CD4-positive, alpha-beta T cell treated with Interleukin-2 at 100 ng/mL for 4 hours (primary cell): ENCODE results near the gene CSF1.

Source experiments
- DNase-seq: peaks from one replicate; pipeline ENCODE4 v3.0.0-alpha.2; 2020; ENCODE audit warnings: low spot score

The CSF1 gene

DNA sequence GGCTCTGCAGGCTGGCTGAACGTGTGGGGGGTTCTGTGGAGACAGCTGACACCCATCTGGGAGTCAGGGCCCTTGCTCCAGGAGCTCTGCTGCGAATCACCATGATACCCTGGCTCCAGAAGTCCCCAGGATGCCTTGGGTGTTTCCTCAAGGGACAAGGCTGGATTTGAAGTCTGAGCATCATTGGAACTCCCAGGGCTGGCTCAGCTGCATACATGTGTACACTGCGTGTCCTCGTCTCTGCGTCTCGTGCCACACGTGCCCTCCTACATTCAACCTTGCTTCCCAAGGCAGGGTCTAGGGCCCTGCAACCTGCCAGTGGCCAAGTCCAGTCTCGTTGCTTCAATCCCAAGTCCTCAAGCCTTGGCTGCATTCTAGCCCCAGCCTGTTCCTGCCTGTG, 11.7 kb downstream of the CSF1 start:
- no peak for DNase-seq

DNA sequence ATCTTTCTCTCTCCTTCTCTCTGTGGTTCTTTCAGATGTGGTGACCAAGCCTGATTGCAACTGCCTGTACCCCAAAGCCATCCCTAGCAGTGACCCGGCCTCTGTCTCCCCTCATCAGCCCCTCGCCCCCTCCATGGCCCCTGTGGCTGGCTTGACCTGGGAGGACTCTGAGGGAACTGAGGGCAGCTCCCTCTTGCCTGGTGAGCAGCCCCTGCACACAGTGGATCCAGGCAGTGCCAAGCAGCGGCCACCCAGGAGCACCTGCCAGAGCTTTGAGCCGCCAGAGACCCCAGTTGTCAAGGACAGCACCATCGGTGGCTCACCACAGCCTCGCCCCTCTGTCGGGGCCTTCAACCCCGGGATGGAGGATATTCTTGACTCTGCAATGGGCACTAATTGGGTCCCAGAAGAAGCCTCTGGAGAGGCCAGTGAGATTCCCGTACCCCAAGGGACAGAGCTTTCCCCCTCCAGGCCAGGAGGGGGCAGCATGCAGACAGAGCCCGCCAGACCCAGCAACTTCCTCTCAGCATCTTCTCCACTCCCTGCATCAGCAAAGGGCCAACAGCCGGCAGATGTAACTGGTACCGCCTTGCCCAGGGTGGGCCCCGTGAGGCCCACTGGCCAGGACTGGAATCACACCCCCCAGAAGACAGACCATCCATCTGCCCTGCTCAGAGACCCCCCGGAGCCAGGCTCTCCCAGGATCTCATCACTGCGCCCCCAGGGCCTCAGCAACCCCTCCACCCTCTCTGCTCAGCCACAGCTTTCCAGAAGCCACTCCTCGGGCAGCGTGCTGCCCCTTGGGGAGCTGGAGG, 12.7 kb downstream of the CSF1 start:
- no peak for DNase-seq

DNA sequence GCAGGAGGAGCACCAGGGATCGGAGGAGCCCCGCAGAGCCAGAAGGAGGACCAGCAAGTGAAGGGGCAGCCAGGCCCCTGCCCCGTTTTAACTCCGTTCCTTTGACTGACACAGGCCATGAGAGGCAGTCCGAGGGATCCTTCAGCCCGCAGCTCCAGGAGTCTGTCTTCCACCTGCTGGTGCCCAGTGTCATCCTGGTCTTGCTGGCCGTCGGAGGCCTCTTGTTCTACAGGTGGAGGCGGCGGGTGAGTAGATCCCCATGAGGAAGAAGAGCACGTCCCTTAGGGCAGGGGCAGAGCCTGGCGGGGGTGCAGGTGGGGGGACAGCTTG, 13.3 kb downstream of the CSF1 start:
- DNase-seq, result no peak

DNA sequence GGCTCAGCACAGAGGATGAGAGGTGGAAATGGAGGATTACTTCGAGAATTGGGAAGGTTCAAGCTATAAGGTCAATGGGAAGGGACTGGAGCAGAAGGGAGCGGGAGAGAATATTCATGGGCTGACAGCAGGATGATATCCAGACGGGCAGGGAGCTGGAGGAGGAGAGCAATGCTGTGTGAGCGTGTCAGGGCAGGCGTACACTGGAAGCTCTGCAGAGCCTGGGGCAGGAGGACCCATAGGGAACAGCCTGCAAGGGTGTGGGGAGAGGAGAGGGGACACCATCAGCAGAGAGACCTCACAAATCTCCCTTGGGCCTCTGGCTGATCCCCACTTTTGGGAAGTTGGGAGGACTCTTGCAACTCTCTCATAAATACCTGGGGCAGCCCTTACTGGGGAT, 13.7 kb downstream of the CSF1 start:
- no peak for DNase-seq

DNA sequence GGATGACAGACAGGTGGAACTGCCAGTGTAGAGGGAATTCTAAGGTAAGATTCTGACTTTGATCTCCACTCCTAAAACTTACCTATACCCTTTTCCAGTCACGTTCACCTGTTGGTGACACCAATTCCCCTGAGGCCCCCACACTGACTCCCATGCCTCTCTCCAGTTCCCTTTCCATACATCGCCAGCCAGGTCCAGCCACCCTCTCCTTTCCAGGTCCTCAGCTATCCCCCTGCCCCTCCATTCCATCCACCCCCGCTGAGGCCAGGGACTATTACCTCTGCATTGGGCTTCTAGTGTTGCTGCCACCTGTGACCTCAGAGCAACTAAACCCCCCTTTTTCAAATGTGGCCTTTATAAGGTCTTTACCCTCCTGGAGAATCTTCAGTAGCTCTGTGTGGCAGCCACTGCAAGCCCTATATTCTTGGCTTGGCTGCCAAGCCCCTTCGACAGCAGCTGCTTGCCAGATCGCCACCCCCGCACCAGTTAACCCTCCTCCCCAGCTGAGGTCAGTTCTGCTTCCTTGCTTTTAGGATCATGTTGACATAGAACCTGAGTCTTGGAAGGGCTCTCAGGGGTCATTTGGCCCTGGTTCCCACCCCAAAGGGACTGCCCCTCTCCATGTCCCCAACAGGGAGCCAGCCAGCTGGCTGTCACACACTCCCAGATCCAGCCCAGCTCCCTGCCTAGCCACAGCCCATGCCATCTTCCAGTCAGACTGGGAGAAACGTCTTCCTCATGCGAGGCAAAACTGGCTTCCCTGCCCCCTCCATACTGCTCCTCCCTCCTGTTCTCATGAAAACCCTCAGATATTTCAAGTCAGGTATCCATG, 14.7 kb downstream of the CSF1 start:
- no peak for DNase-seq

DNA sequence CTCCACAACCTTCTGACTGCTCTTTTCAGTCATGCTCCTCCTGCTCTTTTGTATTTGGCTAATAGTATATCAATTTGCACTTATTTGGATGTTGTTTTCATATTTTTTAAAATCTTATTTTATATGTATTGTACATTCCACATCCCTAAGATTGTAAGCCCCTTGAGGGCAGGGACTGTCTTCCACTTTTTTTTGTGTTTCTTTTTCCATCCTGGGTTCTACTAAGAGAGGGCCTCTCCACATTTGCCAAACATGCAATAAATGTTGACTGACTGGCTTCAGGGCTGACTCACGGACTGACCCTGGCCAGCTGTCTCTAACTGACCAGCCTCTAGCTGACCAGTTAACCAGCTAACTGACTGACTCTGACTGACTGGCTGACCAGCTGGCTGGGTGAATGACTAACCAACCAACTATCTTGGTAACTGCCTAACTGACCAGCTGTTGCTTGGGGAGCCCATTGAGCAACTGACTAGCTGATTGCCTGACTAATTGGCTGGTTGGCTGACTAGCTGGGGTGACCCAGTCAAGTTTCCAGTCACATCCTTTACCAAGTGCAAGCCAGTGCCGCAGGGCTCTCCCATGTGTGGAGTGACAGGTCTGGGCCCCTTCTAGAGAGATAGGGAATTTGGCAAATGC, 16.1 kb downstream of the CSF1 start:
- no peak for DNase-seq

DNA sequence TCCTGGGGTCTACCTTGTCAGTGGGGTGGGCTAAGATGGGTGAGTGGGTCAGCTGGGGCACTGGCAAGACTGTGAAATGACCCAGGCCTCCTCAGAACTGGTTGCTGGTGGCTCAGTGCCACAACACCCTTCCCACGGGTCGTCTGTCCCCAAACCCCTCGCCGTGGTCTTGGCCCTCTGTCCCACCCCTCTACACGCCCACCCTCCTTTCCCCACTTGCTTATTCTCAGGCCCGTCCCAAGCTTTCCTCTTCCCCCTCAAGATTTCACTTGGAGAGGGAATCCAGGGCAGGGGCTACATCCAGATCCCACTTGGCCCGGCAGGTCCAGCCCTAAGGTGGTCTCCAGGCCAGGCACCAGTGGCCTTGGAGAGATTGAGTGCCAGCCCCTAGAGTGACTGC, 16.7 kb downstream of the CSF1 start:
- DNase-seq, result no peak

DNA sequence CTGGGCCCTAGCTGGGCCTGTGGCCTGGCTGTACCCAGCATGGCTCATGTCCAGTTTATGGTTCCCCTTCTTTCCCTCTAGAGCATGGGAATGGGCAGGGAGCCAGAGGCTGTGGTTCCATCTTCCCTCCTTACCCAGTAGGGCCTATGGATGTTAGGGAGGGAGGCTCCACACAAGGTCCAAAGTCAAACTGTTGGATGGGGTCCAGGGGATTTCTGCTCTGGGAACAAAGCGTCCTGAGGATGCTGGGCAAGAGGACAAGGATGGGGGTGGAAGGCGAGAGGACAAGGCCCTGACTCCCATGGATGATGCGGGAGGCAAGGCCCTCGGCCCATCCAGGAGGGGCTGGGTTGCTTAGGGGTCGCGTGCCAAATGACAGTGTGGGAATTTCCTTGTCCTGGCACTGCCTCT, 17.3 kb downstream of the CSF1 start:
- DNase-seq, result no peak

DNA sequence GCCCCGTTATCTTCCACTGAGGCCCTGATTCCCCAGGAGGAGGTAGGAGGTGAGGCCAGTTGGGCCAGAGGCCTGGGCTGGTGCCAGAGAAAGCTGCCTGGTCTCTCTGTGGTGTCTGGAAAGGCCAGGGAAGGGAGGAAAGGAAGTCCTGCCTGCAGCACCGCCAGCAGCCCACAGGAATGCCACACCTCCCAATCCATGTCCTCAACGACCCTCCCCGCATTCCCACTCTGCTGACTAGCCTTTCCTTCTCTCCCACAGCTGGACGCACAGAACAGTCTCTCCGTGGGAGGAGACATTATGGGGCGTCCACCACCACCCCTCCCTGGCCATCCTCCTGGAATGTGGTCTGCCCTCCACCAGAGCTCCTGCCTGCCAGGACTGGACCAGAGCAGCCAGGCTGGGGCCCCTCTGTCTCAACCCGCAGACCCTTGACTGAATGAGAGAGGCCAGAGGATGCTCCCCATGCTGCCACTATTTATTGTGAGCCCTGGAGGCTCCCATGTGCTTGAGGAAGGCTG, 18.0 kb downstream of the CSF1 start:
- no peak for DNase-seq

DNA sequence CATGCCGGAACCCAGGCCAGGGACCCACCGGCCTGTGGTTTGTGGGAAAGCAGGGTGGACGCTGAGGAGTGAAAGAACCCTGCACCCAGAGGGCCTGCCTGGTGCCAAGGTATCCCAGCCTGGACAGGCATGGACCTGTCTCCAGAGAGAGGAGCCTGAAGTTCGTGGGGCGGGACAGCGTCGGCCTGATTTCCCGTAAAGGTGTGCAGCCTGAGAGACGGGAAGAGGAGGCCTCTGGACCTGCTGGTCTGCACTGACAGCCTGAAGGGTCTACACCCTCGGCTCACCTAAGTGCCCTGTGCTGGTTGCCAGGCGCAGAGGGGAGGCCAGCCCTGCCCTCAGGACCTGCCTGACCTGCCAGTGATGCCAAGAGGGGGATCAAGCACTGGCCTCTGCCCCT, 18.5 kb downstream of the CSF1 start:
- no peak for DNase-seq

DNA sequence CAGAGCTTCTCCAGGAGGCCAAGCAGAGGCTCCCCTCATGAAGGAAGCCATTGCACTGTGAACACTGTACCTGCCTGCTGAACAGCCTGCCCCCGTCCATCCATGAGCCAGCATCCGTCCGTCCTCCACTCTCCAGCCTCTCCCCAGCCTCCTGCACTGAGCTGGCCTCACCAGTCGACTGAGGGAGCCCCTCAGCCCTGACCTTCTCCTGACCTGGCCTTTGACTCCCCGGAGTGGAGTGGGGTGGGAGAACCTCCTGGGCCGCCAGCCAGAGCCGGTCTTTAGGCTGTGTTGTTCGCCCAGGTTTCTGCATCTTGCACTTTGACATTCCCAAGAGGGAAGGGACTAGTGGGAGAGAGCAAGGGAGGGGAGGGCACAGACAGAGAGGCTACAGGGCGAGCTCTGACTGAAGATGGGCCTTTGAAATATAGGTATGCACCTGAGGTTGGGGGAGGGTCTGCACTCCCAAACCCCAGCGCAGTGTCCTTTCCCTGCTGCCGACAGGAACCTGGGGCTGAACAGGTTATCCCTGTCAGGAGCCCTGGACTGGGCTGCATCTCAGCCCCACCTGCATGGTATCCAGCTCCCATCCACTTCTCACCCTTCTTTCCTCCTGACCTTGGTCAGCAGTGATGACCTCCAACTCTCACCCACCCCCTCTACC, 19.1 kb downstream of the CSF1 start:
- no peak for DNase-seq

DNA sequence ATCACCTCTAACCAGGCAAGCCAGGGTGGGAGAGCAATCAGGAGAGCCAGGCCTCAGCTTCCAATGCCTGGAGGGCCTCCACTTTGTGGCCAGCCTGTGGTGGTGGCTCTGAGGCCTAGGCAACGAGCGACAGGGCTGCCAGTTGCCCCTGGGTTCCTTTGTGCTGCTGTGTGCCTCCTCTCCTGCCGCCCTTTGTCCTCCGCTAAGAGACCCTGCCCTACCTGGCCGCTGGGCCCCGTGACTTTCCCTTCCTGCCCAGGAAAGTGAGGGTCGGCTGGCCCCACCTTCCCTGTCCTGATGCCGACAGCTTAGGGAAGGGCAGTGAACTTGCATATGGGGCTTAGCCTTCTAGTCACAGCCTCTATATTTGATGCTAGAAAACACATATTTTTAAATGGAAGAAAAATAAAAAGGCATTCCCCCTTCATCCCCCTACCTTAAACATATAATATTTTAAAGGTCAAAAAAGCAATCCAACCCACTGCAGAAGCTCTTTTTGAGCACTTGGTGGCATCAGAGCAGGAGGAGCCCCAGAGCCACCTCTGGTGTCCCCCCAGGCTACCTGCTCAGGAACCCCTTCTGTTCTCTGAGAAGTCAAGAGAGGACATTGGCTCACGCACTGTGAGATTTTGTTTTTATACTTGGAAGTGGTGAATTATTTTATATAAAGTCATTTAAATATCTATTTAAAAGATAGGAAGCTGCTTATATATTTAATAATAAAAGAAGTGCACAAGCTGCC, 19.8 kb downstream of the CSF1 start:
- DNase-seq, result no peak

DNA sequence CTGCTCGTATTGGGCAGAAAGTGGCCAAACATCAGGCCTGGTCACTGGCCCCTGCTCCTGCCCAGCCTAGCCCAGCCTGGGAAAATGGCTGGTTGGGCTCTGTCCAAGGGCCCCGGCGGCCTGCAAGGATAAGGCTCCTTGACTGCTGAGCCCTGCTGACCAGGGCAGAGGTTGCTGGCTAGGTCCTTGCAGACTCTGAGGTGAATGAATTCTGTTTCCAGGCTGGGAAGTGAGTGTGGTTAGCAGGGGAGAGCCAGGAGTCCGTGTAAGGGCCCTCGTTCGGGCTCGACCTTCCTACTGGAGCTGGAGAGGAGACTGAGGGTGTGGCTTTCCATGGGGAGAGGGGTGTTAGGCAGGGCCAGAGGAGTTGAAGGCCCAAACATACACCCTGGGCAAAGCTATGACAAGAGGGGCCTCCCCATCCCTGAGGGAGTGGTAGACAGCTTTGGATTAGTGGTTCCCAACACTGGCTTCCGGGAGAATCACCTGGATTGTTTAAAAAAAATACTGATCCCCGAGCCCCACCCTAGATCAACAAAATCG, 20.6 kb downstream of the CSF1 start:
- no peak for DNase-seq

DNA sequence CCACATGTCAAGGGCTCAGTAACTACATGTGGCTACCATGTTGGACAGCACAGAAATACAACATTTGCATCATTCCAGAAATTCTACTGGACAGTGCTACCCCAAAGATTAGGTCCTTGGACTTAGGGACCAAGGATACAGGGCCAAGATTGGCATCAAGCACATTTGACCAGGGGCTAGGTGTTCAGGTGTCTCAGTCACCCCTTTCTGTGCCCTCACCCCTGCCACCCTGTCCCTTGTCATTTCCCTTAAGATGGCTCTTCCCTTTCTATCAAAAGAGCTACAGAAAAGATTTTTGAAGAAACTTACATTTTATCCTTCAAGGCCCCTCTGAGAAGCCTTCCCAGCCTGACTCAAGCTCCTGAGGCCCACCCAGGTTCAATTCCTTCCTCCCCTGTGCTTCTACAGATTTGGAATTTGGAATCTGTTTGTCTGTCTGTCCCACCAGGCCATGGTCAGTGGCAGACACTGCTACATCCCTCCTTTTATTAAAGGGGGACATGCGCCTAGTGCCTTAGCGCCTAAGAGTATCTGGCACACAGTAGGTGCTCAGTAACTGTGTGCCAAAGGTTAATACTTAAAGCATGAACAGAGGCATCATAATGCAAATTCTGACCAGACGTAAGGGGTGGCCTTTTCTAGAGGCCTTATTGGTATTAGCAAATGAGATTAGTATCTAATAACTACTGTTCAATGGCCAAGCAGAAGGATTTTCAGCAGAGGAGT, 21.4 kb downstream of the CSF1 start:
- DNase-seq, result no peak

DNA sequence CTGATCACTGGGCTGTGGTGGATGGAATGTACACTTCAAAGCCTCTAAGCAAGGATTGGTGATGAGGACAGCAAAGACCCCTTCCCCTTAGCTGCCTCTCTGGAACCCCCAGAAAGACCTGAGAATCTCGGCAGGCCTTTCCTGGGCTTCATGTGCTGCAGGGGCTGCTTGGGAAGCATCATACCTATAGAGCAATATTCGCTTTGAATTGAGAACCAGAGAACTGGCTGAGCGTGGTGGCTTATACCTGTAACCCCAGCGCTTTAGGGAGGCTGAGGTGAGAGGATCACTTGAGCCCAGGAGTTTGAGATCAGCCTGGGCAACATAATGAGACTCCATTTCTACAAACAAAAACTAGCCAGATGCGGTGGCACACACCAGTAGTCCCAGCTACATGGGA, 22.0 kb downstream of the CSF1 start:
- no peak for DNase-seq

DNA sequence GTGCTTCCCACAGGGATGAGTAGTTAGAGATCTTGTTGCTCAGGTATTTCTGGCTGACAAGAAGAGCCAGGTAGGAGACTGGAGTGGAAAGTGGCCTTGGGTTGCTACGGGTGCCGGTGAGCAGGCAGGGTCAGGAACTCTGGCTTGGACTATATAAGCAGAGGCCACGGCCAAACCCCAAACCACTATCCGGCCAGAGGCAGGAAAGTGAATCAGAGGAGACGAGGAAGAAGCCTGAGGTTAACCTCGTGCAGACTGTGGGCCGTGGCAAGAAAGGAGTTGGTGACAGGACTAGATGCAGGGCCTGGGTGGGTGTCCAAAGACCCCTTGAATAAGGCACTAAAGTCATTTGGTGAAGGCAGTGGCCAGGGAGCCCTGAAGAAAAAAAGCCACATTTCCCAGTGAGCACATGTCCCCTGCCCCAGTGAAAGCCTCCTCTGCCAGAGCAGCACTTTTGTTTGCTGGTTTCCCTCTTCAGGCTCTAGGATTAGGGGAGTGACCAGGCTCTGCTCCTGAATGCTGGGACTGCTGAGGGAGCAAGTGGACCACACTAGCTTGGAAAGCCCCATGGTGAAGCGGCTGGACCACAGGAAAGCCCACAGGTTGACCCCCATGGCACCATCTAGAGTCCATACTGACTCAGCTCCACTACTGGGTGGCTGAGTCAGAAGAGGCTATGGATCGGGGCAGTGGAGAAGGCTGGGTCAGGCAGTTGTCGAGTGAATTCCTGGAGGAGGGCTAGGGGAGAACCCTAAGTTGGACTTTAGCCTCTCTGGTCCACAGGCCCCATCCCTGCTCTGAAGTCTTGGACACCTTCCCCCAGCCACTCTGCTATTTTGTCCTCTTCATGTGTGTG, 23.4 kb downstream of the CSF1 start:
- no peak for DNase-seq

DNA sequence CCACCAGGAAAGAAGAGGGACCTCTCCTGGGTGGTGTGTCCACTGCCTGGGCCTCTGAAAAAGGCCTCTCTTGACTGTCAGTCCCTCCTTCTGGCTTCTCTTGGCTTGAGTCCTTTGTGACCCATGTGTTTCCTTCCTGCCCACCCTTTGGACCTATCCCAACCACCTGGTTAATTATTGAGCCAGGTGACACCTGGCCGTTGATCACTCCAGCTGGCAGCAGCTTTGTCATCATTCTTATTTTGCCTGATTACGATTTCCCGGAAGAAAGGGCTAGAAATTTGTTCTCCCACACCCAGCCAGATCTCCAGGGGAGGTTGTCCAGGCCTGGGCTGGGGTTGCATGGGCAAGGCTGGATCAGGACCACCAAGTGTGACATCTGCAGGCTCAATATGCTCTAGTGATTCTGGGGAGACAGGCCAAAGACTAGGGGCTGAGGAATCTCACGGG, 24.8 kb downstream of the CSF1 start:
- no peak for DNase-seq

DNA sequence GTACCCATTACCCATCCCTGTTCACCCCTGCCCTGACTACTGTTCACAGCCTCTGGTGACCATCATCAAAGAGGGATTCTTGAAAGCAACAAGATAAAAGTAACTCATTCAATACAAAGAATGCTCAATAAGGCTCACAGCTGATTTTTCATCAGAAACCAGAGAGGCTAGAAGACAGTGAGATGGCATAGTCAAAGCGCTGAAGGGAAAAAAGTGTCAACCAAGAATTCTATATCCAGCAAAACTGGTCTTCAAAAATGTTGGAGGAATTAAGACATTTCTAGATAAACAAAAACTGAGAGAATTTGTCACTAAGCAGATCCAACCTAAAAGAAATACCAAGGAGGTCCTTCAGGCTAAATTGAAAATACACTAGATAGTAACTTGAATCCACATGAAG, 27.1 kb downstream of the CSF1 start:
- no peak for DNase-seq

DNA sequence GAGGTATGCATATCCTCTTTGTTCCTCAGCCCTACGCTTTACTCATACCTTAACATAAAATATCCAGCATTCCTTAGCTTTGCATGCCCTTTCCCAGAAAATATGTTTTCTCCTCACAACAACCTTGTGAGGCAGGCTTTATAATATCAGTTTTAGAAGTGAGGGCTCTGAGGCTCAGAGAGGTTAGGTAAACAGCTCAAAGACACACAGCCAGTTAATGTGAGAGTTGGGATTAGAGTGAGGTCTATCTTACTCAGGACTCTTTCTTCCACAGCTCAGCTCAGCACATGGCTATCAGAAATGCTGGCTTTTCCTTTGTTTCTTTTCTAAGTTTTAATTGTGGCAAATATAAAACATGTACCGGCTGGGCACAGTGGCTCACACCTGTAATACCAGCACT, 27.9 kb downstream of the CSF1 start:
- DNase-seq, result no peak

DNA sequence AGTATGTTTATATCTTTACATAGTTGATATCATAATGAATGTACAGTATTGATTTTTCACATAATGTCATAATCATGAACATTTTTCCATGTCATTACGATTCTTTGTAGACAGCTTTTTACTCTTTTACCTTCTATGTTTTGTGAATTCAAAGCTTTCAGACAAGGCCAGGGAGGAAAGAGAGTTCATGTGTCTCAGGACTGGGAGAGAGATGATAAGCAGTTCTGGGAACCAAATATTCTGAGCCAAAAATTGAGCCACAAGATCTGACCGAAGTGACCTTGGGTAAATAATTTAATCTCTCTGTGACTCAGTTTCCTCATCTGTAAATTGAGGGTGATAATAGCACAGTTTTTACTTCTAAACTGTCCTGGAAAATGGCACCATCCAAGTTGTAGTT, 31.8 kb downstream of the CSF1 start:
- DNase-seq, result no peak
